NCI-H748 treated with DMSO at 0.1 percent for 48 hours (cell line): ENCODE data around the gene PCYOX1L.

Experiments used
- DNase-seq: peaks from one replicate; lab custom pipeline; 2025; lab: John Stamatoyannopoulos, UW

The PCYOX1L gene

DNA sequence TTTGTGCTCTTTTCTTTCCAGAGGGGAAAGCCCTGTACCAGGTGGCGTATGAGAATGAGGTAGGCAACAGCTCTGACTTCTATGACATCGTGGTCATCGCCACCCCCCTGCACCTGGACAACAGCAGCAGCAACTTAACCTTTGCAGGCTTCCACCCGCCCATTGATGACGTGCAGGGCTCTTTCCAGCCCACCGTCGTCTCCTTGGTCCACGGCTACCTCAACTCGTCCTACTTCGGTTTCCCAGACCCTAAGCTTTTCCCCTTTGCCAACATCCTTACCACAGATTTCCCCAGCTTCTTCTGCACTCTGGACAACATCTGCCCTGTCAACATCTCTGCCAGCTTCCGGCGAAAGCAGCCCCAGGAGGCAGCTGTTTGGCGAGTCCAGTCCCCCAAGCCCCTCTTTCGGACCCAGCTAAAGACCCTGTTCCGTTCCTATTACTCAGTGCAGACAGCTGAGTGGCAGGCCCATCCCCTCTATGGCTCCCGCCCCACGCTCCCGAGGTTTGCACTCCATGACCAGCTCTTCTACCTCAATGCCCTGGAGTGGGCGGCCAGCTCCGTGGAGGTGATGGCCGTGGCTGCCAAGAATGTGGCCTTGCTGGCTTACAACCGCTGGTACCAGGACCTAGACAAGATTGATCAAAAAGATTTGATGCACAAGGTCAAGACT, 10.3 kb downstream of the PCYOX1L start:
- no peak for DNase-seq

DNA sequence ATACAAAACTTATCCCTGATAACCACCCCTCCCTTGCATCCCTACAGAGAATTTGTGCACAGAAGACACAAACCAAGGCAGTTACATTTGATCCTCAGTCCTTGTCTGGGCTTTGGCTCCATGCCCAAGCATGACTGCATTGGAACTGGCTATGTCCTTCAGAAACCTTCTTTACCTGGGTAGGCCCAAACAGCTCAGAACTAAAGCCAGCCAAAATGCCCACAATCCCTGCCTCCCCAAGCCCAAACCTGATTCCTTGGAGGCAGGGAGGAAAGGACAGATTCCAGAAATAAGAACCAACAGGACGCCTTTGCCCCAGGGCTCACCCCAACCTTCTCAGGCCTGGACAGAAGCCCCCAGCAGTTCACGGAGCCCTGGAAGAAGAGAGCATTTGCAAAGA, 13.0 kb downstream of the PCYOX1L start:
- DNase-seq, result no peak

DNA sequence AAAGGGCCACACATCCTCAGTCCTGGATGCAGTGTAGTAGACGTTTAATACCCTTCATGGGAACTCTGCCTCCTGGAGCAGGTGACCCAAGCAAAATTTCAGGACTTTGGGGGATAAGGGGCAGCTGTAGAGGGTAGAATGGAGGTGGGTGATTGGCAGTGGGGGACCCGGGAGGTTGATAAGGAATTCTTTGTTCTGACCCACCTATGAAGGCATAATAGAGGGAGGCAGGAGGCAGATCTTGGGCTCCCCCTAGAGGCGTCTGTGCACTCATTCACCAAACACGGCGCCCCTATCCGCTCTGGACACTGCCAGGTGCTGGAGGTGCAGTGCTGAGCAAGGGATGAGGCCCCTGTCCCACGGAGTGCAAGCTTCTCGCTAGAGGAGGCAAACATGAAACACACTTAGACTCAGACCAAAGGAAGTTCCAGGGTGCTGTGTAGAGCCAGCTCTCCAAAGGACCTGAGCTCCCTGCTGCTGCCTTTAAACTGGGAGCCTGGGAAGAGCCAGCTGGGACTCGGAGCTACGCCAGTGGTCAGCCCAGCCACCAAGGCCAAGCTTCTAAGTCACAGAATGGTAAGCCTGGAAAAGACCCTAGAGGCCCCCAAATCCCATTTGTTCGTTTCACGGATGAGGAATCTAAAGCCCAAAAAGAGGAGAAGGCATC, 13.6 kb downstream of the PCYOX1L start:
- peak; percentile 31 for DNase-seq

GRCh38 chr5:149372076-149372795, 14.4 kb downstream of the PCYOX1L start:
- DNase-seq, result no peak

- DNase-seq, result no peak
Observed at GRCh38 chr5:149372932-149373331, 15.1 kb downstream of the PCYOX1L start.

DNA sequence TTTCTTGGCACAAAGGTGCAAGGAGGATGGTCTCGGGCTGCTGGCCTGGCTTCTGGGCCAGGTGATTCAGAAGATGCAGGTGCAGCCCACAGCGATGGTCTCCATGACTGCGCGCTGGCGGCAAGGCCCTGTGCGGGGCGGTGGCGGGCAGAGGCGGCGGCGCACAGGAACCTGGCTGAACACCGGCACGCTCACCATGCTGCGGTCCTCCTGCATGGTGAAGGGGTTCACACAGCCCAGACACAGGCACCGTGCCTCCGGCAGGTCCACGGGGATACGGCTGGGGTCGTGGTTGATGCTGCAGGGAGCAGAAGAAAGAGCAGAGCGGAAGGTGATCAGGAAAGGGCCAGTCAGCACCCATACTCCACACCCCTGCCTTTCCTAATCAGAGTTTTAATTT, 16.5 kb downstream of the PCYOX1L start:
- DNase-seq, result no peak

DNA sequence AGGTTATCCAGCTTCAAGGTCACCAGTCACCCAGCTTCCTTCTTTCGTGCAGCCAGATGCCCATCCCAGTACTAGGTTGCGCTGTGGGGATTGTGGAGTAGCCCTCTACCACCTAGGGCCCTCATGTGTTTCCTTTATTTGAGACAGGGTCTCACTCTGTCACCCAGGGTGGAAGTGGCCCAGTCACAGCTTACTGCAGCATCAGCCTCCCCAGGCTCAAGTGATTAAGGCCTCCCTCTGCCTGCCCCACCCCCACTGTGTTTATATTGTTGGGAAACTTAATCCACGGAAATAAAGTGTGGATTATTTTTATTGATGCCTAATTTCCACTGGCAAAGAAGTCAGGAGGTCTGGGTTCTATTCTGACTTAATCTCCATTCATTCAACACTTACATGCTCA, 17.0 kb downstream of the PCYOX1L start:
- no peak for DNase-seq

DNA sequence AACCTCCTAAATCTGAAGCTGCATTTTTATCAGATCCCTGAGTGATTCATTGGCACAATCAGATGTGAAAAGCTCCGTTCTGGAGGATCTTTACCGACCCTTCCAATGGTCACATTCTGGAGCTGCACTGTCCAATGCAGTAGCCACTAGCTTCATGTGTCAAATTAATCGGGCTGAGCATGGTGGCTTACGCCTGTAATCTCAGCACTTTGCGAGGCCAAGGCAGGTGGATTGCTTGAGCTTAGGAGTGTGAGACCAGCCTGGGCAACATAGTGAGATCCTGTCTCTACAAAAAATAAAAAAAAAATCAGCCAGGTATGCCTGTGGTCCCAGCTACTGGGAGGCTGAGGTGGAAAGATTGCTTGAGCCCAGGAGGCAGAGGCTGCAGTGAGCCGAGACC, 17.6 kb downstream of the PCYOX1L start:
- DNase-seq, result no peak

- no peak for DNase-seq
Observed at GRCh38 chr5:149376104-149376503, 18.3 kb downstream of the PCYOX1L start.

GRCh38 chr5:149376711-149377447, 19.0 kb downstream of the PCYOX1L start:
- no peak for DNase-seq

DNA sequence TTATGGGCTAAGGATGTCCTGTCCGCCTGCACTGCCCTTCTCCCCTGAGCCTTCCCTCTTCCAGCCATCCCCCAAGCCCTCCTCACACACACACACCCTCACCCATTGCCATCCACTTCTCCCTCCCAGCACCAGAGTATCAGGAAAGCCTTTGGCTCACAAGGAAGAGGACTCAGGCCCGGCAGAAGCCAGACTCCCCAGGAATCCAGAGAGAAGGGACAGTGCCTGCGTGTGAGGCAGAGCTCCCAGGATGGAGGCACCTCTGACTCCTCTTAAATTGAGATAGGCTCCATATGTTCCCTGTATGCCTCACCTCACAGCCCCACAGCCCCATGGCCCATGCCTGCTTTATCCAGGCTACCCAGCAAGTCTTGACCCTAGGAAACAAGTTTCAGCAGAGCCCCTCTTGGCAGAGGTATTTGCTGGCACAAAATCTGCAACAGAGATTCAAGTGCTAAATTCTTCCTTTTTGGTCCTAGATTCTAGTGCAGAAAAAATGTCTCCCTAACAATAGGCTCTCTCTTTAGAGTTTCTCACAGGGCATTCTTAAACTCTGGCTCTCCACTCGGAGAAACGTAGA, 20.5 kb downstream of the PCYOX1L start:
- no peak for DNase-seq

- no peak for DNase-seq
Observed at GRCh38 chr5:149379177-149379761, 21.4 kb downstream of the PCYOX1L start, which contains the start of gene IL17B. TSS of gene IL17B (minus strand) at chr5:149379292. CDS start at chr5:149379225, 67 bp downstream.

GRCh38 chr5:149379818-149380374, 22.1 kb downstream of the PCYOX1L start:
- no peak for DNase-seq

DNA sequence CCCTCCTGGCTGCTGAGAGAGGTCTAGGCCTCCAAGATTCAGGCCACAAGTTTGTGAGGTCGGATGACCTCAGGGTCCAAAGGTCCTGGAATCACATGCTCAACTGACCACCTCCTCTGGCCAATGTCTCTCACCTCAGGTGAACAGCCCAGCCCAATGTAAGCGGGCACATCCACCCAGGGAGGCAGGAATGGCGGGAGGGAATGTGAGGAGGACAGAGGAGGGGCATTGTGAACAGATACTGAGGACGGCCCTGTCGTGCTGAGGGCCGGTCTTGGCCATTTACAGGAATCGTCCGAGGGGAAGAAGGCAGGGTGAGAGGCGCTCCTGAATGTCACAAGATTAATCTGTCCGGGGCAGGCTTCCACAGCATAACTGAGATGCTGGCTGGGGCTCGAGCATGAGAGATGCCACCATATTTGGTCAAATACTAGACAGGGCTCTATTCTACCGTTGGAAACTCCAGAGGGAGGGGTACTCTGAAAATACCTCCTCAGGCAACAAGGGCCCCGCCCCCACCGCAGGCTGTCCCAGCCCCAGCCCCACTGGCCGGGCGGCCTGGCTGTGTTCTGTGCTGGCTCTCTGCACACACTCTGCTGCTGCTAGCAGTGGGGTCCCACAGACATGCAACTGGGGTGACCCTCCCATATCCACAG, 22.7 kb downstream of the PCYOX1L start:
- DNase-seq, result no peak

- DNase-seq, result no peak
Observed at GRCh38 chr5:149381261-149381985, 23.6 kb downstream of the PCYOX1L start.

GRCh38 chr5:149381986-149382338, 24.1 kb downstream of the PCYOX1L start:
- no peak for DNase-seq

GRCh38 chr5:149382517-149383220, 24.8 kb downstream of the PCYOX1L start:
- DNase-seq, result no peak

DNA sequence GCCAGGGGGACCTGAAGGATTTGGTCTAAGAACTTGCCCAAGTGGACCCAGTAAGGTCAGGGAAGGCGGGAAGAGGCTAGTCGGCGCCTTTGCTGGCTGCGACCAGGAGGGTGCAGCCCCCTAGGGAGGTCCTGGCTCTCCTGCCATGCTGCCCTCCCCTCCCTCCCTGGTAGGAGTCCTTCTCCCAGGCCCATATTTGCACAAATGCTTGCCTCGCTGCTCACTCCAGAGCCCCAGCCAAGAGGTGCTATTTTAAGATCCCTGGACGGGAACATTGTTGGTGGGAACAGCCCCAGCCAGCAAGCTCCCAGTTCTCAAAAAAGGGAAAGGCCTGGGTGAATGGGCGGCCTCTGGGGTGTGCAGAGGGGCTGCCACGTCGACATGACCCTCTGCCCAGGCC, 25.6 kb downstream of the PCYOX1L start:
- no peak for DNase-seq

- DNase-seq, result no peak
Observed at GRCh38 chr5:149386166-149386565, 28.3 kb downstream of the PCYOX1L start.
